HepG2 (cell line): ENCODE data around the gene PYGB. TPM values are rescaled to one million over a fixed set of nuclear protein-coding genes. Genes with fewer than 3 reads are reported as not detected.

Experiments
- BHLHE40 ChIP-seq: IDR thresholded peaks from 2 replicates; pipeline ENCODE4 v1.6.1; 2011; ENCODE audit warnings: low read length, improper control_type of control experiment
- DR1 ChIP-seq: sonication (generic); formaldehyde crosslinking; IDR thresholded peaks from 2 replicates; pipeline ENCODE4 v1.8.0; 2021; ENCODE audit warnings: mild to moderate bottlenecking, missing genetic modification reagents, inconsistent platforms
- ELF3 ChIP-seq: IDR thresholded peaks from 2 replicates; pipeline ENCODE4 v1.6.1; 2016; ENCODE audit warnings: missing genetic modification reagents, missing compliant biosample characterization
- HMG20A ChIP-seq: IDR thresholded peaks from 2 replicates; pipeline ENCODE4 v1.6.1; 2016; ENCODE audit warnings: borderline replicate concordance
- MAFF ChIP-seq: IDR thresholded peaks from 2 replicates; pipeline ENCODE4 v1.6.1; 2011; ENCODE audit warnings: low read depth, low read length, improper control_type of control experiment
- MZF1 ChIP-seq: sonication (generic); formaldehyde crosslinking; IDR thresholded peaks from 2 replicates; pipeline ENCODE4 v1.8.1; 2023; ENCODE audit warnings: mild to moderate bottlenecking, missing genetic modification reagents, borderline replicate concordance
- SNAI1 ChIP-seq: sonication (generic); formaldehyde crosslinking; IDR thresholded peaks from 2 replicates; pipeline ENCODE4 v1.5.0; 2020; ENCODE audit warnings: mild to moderate bottlenecking, missing genetic modification reagents, borderline replicate concordance
- SPEN ChIP-seq: sonication (generic); formaldehyde crosslinking; IDR thresholded peaks from 2 replicates; pipeline ENCODE4 v1.5.1; 2020; ENCODE audit warnings: low read depth, mild to moderate bottlenecking, missing genetic modification reagents
- YEATS2 ChIP-seq: sonication (generic); formaldehyde crosslinking; IDR thresholded peaks from 2 replicates; pipeline ENCODE4 v1.4.0; 2020; ENCODE audit warnings: missing genetic modification reagents, borderline replicate concordance
- ZNF263 ChIP-seq: sonication (generic); formaldehyde crosslinking; IDR thresholded peaks from 2 replicates; pipeline ENCODE4 v1.4.0; 2020; ENCODE audit warnings: missing genetic modification reagents
- ZNF329 ChIP-seq: sonication (generic); formaldehyde crosslinking; IDR thresholded peaks from 2 replicates; pipeline ENCODE4 v1.9.0; 2021; ENCODE audit warnings: low read depth, mild to moderate bottlenecking, missing genetic modification reagents
- ZNF337 ChIP-seq: sonication (generic); formaldehyde crosslinking; IDR thresholded peaks from 2 replicates; pipeline ENCODE4 v1.5.1; 2020; ENCODE audit warnings: missing genetic modification reagents, low read depth, mild to moderate bottlenecking, borderline replicate concordance
- ZNF33A ChIP-seq: sonication (generic); formaldehyde crosslinking; IDR thresholded peaks from 2 replicates; pipeline ENCODE4 v1.5.1; 2020; ENCODE audit warnings: missing genetic modification reagents, mild to moderate bottlenecking, moderate library complexity, borderline replicate concordance
- ZNF367 ChIP-seq: sonication (generic); formaldehyde crosslinking; IDR thresholded peaks from 2 replicates; pipeline ENCODE4 v1.4.0; 2020; ENCODE audit warnings: missing genetic modification reagents, borderline replicate concordance
- ZNF431 ChIP-seq: sonication (generic); formaldehyde crosslinking; IDR thresholded peaks from 2 replicates; pipeline ENCODE4 v1.9.0; 2022; ENCODE audit warnings: missing genetic modification reagents, low read depth, mild to moderate bottlenecking, borderline replicate concordance
- ZNF670 ChIP-seq: sonication (generic); formaldehyde crosslinking; IDR thresholded peaks from 2 replicates; pipeline ENCODE4 v1.8.0; 2022; ENCODE audit warnings: mild to moderate bottlenecking, missing genetic modification reagents, borderline replicate concordance
- ZNF788 ChIP-seq: sonication (generic); formaldehyde crosslinking; IDR thresholded peaks from 2 replicates; pipeline ENCODE4 v1.5.0; 2020; ENCODE audit warnings: mild to moderate bottlenecking, missing genetic modification reagents, borderline replicate concordance
- ZSCAN25 ChIP-seq: sonication (generic); formaldehyde crosslinking; IDR thresholded peaks from 2 replicates; pipeline ENCODE4 v1.8.0; 2022; ENCODE audit warnings: mild to moderate bottlenecking, missing genetic modification reagents
- polyA plus RNA-seq, 8 experiments: library from polyadenylated mRNA; depleted of rRNA in 3 of 8; stranded (reverse) in 7 of 8; unstranded in 1 of 8; fragments of >200 nt; fragmentation: Illumina TruSeq in 4 of 8; extraction: Trizol in 4 of 8; gene quantifications; 2 replicates each; pipeline versions ENCODE4 v1.2.1 to v1.2.3, GENCODE V29; 2011 to 2016; ENCODE audit warnings: low read depth in 4 of 8, missing spikeins in 1 of 8, mixed read lengths in 1 of 8; ENCODE audit not compliant: insufficient read depth in 1 of 8
- total RNA-seq, 5 experiments: library from RNA; depleted of rRNA; stranded (reverse); fragments of >200 nt; fragmentation: Illumina TruSeq; extraction: Trizol; gene quantifications; 2 replicates each; pipeline ENCODE4 v1.2.3, GENCODE V29; 2016; ENCODE audit warnings: low read depth in 1 of 5
- TF ChIP-seq, protein P1 (sequence below): sonication (generic); formaldehyde crosslinking; IDR thresholded peaks from 2 replicates; pipeline ENCODE4 v1.4.0; 2020; ENCODE audit warnings: missing genetic modification reagents
- TF ChIP-seq, protein P2 (sequence below): sonication (generic); formaldehyde crosslinking; IDR thresholded peaks from 2 replicates; pipeline ENCODE4 v1.8.1; 2023; ENCODE audit warnings: missing genetic modification reagents, mild to moderate bottlenecking, borderline replicate concordance
- TF ChIP-seq, protein P3 (sequence below): sonication (generic); formaldehyde crosslinking; IDR thresholded peaks from 2 replicates; pipeline ENCODE4 v1.4.0; 2020; ENCODE audit warnings: missing genetic modification reagents
- TF ChIP-seq, protein P4 (sequence below): sonication (generic); formaldehyde crosslinking; IDR thresholded peaks from 2 replicates; pipeline ENCODE4 v1.5.1; 2020; ENCODE audit warnings: mild to moderate bottlenecking, moderate library complexity, missing genetic modification reagents
- TF ChIP-seq, protein P5 (sequence below): sonication (generic); formaldehyde crosslinking; IDR thresholded peaks from 2 replicates; pipeline ENCODE4 v1.5.1; 2020; ENCODE audit warnings: missing genetic modification reagents, mild to moderate bottlenecking, borderline replicate concordance

Gene PYGB
- total and polyA plus RNA-seq, 2 of the 13 experiments (the other 11 are each of a cell fraction or from before 2014, with no cell fraction given) = 24.2 to 86.3 TPM

DNA sequence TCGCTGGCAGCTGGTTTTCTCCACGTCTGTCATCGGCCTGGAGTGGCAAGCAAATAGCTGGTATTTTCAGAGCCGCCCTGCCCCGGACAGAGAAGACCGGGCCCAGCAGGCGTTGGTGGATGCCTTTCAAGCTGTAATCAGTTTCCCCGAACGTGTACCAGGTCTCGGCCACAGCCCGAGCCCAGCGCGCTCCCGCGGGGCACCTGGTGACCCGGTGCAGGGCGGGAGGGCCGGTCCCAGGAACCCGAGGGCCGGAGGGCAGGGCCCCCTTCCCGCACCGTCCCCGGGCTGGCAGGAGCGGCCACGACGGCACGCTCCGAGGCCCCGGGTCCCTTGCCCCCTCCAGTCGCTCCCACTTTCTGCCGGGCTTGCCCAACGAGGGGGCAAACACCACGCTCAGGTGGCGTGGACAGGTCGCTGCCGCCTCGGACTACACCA, 348 bp upstream of the PYGB start (continued):
- TF ChIP-seq SNAI1 (CRISPR knock-in tag) (0 out of 2 replicates have a peak, but pooled peaks have one; percentile 76), HMG20A (CRISPR knock-in tag) (no peak), MAFF (no peak), DR1 (CRISPR knock-in tag) (no peak; the same call in 1 of the 2 replicates), SPEN (CRISPR knock-in tag) (peak; percentile 16; the same call in 1 of the 2 replicates), MZF1 (CRISPR knock-in tag) (no peak), BHLHE40 (peak; percentile 32; the same call in 1 of the 2 replicates), YEATS2 (CRISPR knock-in tag) (no peak), ZNF670 (CRISPR knock-in tag) (no peak), ZNF367 (CRISPR knock-in tag) (peak; percentile 52; the same call in 1 of the 2 replicates), ZNF431 (CRISPR knock-in tag) (peak; percentile 53), ZNF337 (peak; percentile 87; the same call in 1 of the 2 replicates), ZNF329 (CRISPR knock-in tag) (no peak), ZNF263 (CRISPR knock-in tag) (no peak; the same call in none of the 2 replicates), ZNF33A (CRISPR knock-in tag) (no peak), ZSCAN25 (CRISPR knock-in tag) (peak; percentile 27), ELF3 (CRISPR knock-in tag) (no peak; the same call in 1 of the 2 replicates), ZNF788 (CRISPR knock-in tag) (no peak)
- TF ChIP-seq, protein P1, sequence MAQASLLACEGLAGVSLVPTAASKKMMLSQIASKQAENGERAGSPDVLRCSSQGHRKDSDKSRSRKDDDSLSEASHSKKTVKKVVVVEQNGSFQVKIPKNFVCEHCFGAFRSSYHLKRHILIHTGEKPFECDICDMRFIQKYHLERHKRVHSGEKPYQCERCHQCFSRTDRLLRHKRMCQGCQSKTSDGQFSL = 0 out of 2 replicates have a peak, but pooled peaks have one; percentile 7
- TF ChIP-seq, protein P2, sequence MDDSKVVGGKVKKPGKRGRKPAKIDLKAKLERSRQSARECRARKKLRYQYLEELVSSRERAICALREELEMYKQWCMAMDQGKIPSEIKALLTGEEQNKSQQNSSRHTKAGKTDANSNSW (CRISPR knock-in tag) = peak; percentile 17; the same call in 1 of the 2 replicates
- TF ChIP-seq, protein P3, sequence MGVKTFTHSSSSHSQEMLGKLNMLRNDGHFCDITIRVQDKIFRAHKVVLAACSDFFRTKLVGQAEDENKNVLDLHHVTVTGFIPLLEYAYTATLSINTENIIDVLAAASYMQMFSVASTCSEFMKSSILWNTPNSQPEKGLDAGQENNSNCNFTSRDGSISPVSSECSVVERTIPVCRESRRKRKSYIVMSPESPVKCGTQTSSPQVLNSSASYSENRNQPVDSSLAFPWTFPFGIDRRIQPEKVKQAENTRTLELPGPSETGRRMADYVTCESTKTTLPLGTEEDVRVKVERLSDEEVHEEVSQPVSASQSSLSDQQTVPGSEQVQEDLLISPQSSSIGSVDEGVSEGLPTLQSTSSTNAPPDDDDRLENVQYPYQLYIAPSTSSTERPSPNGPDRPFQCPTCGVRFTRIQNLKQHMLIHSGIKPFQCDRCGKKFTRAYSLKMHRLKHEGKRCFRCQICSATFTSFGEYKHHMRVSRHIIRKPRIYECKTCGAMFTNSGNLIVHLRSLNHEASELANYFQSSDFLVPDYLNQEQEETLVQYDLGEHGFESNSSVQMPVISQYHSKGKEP = no peak; the same call in 1 of the 2 replicates
- TF ChIP-seq, protein P4, sequence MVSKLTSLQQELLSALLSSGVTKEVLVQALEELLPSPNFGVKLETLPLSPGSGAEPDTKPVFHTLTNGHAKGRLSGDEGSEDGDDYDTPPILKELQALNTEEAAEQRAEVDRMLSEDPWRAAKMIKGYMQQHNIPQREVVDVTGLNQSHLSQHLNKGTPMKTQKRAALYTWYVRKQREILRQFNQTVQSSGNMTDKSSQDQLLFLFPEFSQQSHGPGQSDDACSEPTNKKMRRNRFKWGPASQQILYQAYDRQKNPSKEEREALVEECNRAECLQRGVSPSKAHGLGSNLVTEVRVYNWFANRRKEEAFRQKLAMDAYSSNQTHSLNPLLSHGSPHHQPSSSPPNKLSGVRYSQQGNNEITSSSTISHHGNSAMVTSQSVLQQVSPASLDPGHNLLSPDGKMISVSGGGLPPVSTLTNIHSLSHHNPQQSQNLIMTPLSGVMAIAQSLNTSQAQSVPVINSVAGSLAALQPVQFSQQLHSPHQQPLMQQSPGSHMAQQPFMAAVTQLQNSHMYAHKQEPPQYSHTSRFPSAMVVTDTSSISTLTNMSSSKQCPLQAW = 0 out of 2 replicates have a peak, but pooled peaks have one; percentile 31
- TF ChIP-seq, protein P5, sequence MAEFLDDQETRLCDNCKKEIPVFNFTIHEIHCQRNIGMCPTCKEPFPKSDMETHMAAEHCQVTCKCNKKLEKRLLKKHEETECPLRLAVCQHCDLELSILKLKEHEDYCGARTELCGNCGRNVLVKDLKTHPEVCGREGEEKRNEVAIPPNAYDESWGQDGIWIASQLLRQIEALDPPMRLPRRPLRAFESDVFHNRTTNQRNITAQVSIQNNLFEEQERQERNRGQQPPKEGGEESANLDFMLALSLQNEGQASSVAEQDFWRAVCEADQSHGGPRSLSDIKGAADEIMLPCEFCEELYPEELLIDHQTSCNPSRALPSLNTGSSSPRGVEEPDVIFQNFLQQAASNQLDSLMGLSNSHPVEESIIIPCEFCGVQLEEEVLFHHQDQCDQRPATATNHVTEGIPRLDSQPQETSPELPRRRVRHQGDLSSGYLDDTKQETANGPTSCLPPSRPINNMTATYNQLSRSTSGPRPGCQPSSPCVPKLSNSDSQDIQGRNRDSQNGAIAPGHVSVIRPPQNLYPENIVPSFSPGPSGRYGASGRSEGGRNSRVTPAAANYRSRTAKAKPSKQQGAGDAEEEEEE (CRISPR knock-in tag) = peak; percentile 18; the same call in 1 of the 2 replicates
